Activated naive CD4-positive, alpha-beta T cell treated with anti-CD3 and anti-CD28 coated beads, Interleukin-2, amount 10 ng/mL, durations not matched to agents 7 days and 5 days (primary cell): ENCODE measurements around the gene ENPP3.

Experiments used
- CTCF ChIA-PET: fragments of 350-600 bp; sonication (Branson Sonifier 250); formaldehyde crosslinking; loops from one replicate; lab custom pipeline; 2021; ENCODE audit warnings: antibody characterized with exemption; lab: Charles Lee
- DNase-seq: peaks from one replicate; pipeline ENCODE4 v3.0.0-alpha.2; 2020
- H3K27ac Mint-ChIP-seq: one replicate; pipeline ENCODE4 v1.8.0; 2021; ENCODE audit warnings: mild to moderate bottlenecking, moderate library complexity, mixed read lengths
- H3K27me3 Mint-ChIP-seq: one replicate; pipeline ENCODE4 v1.8.0; 2021; ENCODE audit warnings: mild to moderate bottlenecking, mixed read lengths
- H3K36me3 Mint-ChIP-seq: one replicate; pipeline ENCODE4 v1.8.0; 2021; ENCODE audit warnings: mixed read lengths
- H3K4me1 Mint-ChIP-seq: one replicate; pipeline ENCODE4 v1.8.0; 2021; ENCODE audit warnings: mixed read lengths
- H3K4me3 Mint-ChIP-seq: one replicate; pipeline ENCODE4 v1.8.0; 2021; ENCODE audit warnings: mild to moderate bottlenecking, moderate library complexity, mixed read lengths
- H3K9me3 Mint-ChIP-seq: one replicate; pipeline ENCODE4 v1.8.0; 2021; ENCODE audit warnings: mixed read lengths

Gene ENPP3

DNA sequence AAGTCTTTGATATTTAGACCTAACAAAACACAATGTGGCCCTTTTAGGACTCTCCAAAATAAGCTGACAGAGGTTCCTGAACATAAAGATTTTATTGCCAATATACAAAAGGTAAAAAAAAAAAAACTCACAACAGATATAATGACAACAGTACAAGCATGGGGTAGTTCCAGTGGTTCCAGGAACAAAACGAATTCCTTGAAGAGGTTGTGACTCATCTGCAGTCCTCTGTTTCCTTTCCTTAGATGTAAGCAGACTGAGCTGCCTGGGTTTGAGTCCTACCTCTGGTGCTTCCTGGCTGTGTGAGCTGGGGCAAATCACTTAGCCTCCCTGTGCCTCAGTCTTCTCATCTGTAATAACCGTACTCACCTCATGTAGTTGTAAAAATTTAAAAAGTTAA, 87.0 kb downstream of the ENPP3 start:
- Mint-ChIP-seq H3K27me3 (no peaks in the 10 kb centered on the region), H3K4me3 (no peak overlapping the region), H3K4me1 (peaks cover 8% of the 10 kb centered on the region), H3K36me3 (no peaks in the 10 kb centered on the region), H3K27ac (no peak overlapping the region), H3K9me3 (no peaks in the 10 kb centered on the region)
- no peak for DNase-seq
- CTCF ChIA-PET = no interaction called here

DNA sequence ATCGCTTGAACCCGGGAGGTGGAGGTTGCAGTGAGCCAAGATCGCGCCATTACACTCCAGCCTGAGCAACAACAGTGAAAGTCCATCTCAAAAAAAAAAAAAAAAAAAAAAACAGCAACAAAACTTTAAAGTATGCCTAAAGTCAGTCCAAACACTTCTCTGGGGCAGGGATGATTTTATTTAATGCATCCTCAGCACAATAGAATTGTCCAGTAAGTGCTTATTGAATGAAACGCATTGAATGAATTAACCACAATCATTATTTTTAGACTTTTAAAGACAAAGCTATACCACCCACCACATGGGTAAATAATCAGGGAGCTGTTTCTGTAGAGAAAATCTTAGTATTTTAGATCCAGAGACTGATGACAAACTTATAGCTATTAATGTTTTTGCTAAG, 90.4 kb downstream of the ENPP3 start:
- CTCF ChIA-PET = no interaction called here
- DNase-seq = no peak
- no peaks in the 10 kb centered on the region for H3K36me3 Mint-ChIP-seq
- H3K4me1 Mint-ChIP-seq = peaks cover 8% of the 10 kb centered on the region
- H3K27me3 Mint-ChIP-seq = no peaks in the 10 kb centered on the region
- H3K27ac Mint-ChIP-seq = no peak overlapping the region
- H3K4me3 Mint-ChIP-seq = no peak overlapping the region
- H3K9me3 Mint-ChIP-seq = no peaks in the 10 kb centered on the region

- CTCF ChIA-PET = no interaction called here
- Mint-ChIP-seq H3K27me3 (no peaks in the 10 kb centered on the region), H3K36me3 (no peaks in the 10 kb centered on the region), H3K4me3 (no peak overlapping the region), H3K9me3 (no peaks in the 10 kb centered on the region), H3K27ac (no peak overlapping the region), H3K4me1 (peaks cover 8% of the 10 kb centered on the region)
- DNase-seq = no peak
Observed at GRCh38 chr6:131727868-131728267, 90.8 kb downstream of the ENPP3 start.

GRCh38 chr6:131728296-131728939, 91.3 kb downstream of the ENPP3 start:
- Mint-ChIP-seq H3K27ac (no peak overlapping the region), H3K4me3 (no peak overlapping the region), H3K9me3 (no peaks in the 10 kb centered on the region), H3K36me3 (no peaks in the 10 kb centered on the region), H3K27me3 (no peaks in the 10 kb centered on the region), H3K4me1 (peaks cover 8% of the 10 kb centered on the region)
- CTCF ChIA-PET = no interaction called here
- DNase-seq = no peak

- H3K9me3 Mint-ChIP-seq = no peaks in the 10 kb centered on the region
- CTCF ChIA-PET = interaction anchor here (1.0 kb wide), 1 partner anchor 89 kb away, joined by 3 read pairs; no protein-coding TSS in a partner anchor
- H3K4me3 Mint-ChIP-seq = no peak overlapping the region
- no peaks in the 10 kb centered on the region for H3K4me1 Mint-ChIP-seq
- no peaks in the 10 kb centered on the region for H3K27me3 Mint-ChIP-seq
- DNase-seq = no peak
- H3K36me3 Mint-ChIP-seq = no peaks in the 10 kb centered on the region
- H3K27ac Mint-ChIP-seq = no peak overlapping the region
Observed at GRCh38 chr6:131729550-131729949, 92.4 kb downstream of the ENPP3 start.

GRCh38 chr6:131730264-131730663, 93.2 kb downstream of the ENPP3 start:
- Mint-ChIP-seq H3K4me1 (no peaks in the 10 kb centered on the region), H3K27me3 (no peaks in the 10 kb centered on the region), H3K27ac (no peak overlapping the region), H3K36me3 (no peaks in the 10 kb centered on the region), H3K4me3 (no peak overlapping the region), H3K9me3 (no peaks in the 10 kb centered on the region)
- DNase-seq = no peak
- CTCF ChIA-PET = no interaction called here

DNA sequence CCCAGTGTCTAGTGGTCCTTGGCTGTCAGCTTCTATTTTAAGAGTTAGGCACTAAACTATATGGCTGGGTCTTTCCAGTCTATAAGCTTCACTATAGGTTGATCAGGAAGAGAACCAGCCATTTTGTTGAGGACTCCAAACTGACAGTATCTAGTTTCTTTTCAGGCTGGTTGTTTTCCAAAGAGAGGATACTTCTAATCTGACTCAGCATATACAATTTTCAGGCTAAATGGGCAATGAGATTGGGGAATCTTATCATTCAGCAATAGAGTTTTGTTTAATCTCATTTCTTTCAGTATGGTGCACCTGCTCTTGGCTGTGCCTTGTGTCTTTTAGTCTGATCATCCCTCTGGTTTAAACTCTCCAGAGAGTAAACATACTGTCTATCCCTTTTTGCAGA, 94.1 kb downstream of the ENPP3 start:
- no peaks in the 10 kb centered on the region for H3K36me3 Mint-ChIP-seq
- no peak for DNase-seq
- CTCF ChIA-PET = no interaction called here
- H3K27me3 Mint-ChIP-seq = no peaks in the 10 kb centered on the region
- no peaks in the 10 kb centered on the region for H3K9me3 Mint-ChIP-seq
- no peak overlapping the region for H3K4me3 Mint-ChIP-seq
- H3K27ac Mint-ChIP-seq = no peak overlapping the region
- no peaks in the 10 kb centered on the region for H3K4me1 Mint-ChIP-seq

DNA sequence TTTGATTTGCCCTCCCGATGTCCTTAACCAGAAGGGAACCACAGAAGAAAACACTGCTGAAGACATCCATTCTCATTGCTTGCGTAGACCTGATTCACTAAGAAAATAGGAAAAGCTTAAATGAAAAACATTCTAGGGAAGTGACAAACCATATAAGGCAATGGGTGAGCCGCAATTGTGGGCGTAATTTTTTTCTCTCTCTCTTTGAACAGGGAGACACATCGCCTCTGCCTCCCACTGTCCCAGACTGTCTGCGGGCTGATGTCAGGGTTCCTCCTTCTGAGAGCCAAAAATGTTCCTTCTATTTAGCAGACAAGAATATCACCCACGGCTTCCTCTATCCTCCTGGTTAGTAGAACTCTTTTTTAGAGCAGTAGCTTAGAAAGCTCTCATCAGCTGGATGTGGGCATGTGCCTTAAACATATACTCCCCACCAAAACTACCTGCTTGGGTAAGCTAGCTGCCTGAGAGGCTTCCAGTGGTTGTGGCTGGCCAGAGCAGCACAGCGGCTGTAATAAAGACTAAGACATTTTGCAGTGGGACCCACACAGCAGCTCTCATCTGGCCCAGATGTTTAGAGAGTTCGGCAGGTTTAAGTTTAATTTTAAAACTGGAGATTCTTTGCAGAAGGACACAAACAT, 96.4 kb downstream of the ENPP3 start:
- H3K9me3 Mint-ChIP-seq = no peaks in the 10 kb centered on the region
- no peaks in the 10 kb centered on the region for H3K36me3 Mint-ChIP-seq
- H3K27ac Mint-ChIP-seq = no peak overlapping the region
- no peak overlapping the region for H3K4me3 Mint-ChIP-seq
- H3K27me3 Mint-ChIP-seq = peaks cover 3% of the 10 kb centered on the region
- no peak for DNase-seq
- no peaks in the 10 kb centered on the region for H3K4me1 Mint-ChIP-seq
- CTCF ChIA-PET = no interaction called here

GRCh38 chr6:131736003-131736596, 99.0 kb downstream of the ENPP3 start:
- no peak for DNase-seq
- Mint-ChIP-seq H3K36me3 (no peaks in the 10 kb centered on the region), H3K4me3 (no peak overlapping the region), H3K27me3 (peaks cover 3% of the 10 kb centered on the region), H3K4me1 (no peaks in the 10 kb centered on the region), H3K27ac (no peak overlapping the region), H3K9me3 (no peaks in the 10 kb centered on the region)
- CTCF ChIA-PET = no interaction called here

DNA sequence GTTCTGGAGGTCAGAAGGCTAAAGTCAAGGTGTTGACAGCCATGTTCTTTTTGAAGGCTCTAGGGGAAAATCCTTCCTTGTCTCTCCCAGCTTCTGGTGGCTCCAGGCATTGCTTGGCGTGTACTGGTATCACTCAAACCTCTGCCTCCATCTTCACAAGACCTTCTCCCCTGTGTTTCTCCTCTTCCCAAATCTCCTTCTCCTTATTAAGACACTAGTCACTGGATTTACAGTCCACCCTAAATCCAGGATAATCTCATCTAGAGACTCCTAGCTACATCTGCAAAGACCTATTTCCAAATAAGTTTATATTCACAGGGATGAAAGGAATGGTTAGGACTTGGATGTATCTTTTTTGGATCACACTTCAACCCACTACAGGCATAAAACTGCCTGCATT, 99.7 kb downstream of the ENPP3 start:
- CTCF ChIA-PET = no interaction called here
- H3K9me3 Mint-ChIP-seq = no peaks in the 10 kb centered on the region
- H3K4me1 Mint-ChIP-seq = no peaks in the 10 kb centered on the region
- H3K27ac Mint-ChIP-seq = no peak overlapping the region
- peaks cover 3% of the 10 kb centered on the region for H3K27me3 Mint-ChIP-seq
- H3K36me3 Mint-ChIP-seq = no peaks in the 10 kb centered on the region
- no peak for DNase-seq
- no peak overlapping the region for H3K4me3 Mint-ChIP-seq

DNA sequence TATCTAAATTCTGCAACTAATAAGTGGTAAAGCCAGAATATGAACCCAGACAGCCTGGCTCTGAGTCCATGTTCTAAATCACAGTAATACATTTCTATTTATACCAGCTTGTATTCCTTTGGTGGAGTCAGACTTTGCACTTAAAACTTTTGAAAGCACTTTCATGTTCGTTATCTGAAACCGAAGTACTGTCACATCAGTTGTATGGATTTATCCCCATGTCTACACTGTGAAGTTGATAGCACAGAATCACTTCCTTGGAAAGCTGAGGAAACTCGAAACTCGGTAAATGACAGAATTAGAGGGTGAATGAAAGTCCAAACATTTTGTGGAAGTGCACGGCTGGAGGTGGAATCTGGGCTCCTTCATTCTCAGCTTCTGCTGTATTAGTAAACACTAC, 102.0 kb downstream of the ENPP3 start:
- no peaks in the 10 kb centered on the region for H3K9me3 Mint-ChIP-seq
- no peak overlapping the region for H3K4me3 Mint-ChIP-seq
- H3K4me1 Mint-ChIP-seq = no peaks in the 10 kb centered on the region
- peaks cover 3% of the 10 kb centered on the region for H3K27me3 Mint-ChIP-seq
- no peaks in the 10 kb centered on the region for H3K36me3 Mint-ChIP-seq
- DNase-seq = no peak
- CTCF ChIA-PET = no interaction called here
- H3K27ac Mint-ChIP-seq = no peak overlapping the region

DNA sequence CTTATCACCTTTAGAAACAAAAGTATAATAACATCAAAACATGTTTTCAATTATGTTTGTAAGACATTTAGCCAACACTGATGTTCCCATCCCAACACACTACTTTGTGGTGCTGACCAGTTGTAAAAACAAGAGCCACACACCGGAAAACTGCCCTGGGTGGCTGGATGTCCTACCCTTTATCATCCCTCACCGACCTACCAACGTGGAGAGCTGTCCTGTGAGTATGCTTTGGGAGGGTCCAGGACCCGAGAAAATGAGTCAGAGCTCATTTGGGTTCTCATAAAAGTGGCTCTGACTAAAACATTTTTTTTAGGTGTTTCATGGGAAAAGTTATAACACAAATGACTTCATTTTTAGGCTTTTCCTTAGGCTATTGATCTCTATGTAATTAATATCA, 103.1 kb downstream of the ENPP3 start:
- H3K4me3 Mint-ChIP-seq = no peak overlapping the region
- H3K36me3 Mint-ChIP-seq = no peaks in the 10 kb centered on the region
- peaks cover 3% of the 10 kb centered on the region for H3K27me3 Mint-ChIP-seq
- no peaks in the 10 kb centered on the region for H3K4me1 Mint-ChIP-seq
- no peaks in the 10 kb centered on the region for H3K9me3 Mint-ChIP-seq
- DNase-seq = no peak
- CTCF ChIA-PET = no interaction called here
- H3K27ac Mint-ChIP-seq = no peak overlapping the region

DNA sequence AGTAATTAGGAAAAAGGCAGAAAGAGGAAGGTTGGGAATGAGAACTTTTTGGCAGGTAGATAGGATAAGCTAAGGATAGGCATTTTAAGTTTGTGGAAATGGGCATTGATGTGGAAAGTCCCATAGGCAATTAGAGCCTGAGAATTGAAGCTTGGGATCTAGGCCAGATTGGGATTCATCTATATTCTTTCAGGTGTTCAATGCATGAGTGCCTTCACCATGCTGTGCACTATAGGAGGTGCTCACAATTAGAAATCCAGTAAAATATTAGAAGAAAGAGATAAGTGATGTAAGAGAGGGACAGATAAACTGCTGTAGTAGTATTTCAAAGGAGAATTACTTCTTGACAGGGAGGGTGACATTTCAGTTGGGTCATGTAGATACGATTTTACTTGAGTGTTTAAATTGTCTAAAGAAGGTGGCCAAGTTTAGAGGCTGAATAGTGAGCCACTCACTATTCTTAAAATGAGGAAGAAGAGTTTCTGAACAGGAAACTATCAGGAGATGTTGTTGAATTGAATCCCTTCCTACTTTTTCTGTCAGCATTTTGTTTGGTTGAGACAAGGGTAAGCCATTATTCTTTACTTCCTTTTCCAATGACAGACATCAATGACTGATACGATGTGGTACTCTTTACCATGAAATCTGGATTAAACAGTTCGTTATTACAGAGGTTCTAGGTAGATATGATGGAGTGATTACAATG, 104.7 kb downstream of the ENPP3 start:
- no peak overlapping the region for H3K4me3 Mint-ChIP-seq
- no peaks in the 10 kb centered on the region for H3K9me3 Mint-ChIP-seq
- H3K4me1 Mint-ChIP-seq = no peaks in the 10 kb centered on the region
- DNase-seq = no peak
- H3K27ac Mint-ChIP-seq = no peak overlapping the region
- H3K27me3 Mint-ChIP-seq = peaks cover 1% of the 10 kb centered on the region
- no peaks in the 10 kb centered on the region for H3K36me3 Mint-ChIP-seq
- CTCF ChIA-PET = no interaction called here

DNA sequence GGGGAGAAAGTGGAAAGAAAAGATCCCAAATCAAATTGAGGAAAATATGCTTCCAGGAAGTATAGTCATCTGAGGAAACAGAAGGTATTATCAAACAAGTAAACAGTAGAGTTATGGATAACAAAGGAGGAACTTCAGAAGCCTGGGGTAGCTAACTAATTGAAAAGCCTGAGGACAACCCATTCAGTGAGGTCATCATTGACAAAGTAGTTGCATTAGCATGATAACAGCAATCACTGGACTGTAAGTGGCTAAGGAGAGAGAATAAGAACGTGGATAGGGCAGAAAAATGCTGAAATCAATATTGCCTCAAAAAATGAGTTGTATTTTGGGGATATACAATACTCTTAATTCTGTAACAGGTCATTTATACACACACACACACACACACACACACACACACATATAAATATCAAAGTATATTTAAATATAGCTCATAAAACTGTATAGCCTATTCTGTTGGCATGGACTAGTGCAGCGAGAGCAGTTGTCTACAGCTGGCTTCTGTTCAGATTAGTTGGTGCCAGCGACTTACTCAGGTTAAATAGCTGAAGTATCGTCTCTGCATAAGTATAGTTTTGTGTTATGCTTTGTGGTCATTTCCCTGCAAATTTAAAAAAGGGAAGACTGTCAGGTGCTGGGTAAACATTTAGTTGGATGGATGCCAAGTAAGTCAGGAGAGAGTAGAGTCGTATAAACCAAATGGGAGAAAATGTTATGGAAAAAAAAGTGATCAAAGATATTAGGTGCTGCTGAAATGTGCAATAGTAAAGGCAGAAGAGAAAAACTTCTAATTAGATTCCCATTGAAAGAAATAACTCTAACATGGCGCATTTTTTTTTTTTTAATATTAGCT, 107.6 kb downstream of the ENPP3 start:
- Mint-ChIP-seq H3K4me3 (no peak overlapping the region), H3K4me1 (no peaks in the 10 kb centered on the region)
- CTCF ChIA-PET = no interaction called here

More for the DNA sequence above, 107.6 kb downstream of the ENPP3 start:
- no peak overlapping the region for H3K27ac Mint-ChIP-seq
- no peaks in the 10 kb centered on the region for H3K9me3 Mint-ChIP-seq
- no peaks in the 10 kb centered on the region for H3K27me3 Mint-ChIP-seq
- no peak for DNase-seq
- H3K36me3 Mint-ChIP-seq = no peaks in the 10 kb centered on the region
